Measurements from ENCODE around the gene PAK2. TPM values are rescaled to one million over a fixed set of nuclear protein-coding genes. Genes with fewer than 3 reads are reported as not detected.
"Not testable (repeated sequence)": the region's sequence is repeated elsewhere in the genome, so short reads cannot be mapped to it uniquely, and the experiment has no call there.

The PAK2 gene
- total and polyA plus RNA-seq, 2 donors: 29.1 to 47.4 TPM

- WGBS: 98% methylated on average over 4 of the region's 4 CpGs
- Histone ChIP-seq H3K4me1 (ENCODE audit: control insufficient read depth in 2 of 2, insufficient read depth in 2 of 2, low read length in 2 of 2) (peaks cover 6 to 7% of the 10 kb centered on the region in 2 donors), H3K27me3 (ENCODE audit: control insufficient read depth in 2 of 2, insufficient read depth in 1 of 2, low read length in 1 of 2) (no peaks in the 10 kb centered on the region), H3K4me3 (ENCODE audit: low read length in 2 of 2) (no peak overlapping the region), H3K9me3 (ENCODE audit: control insufficient read depth in 2 of 2, insufficient read depth in 1 of 2, low read length in 1 of 2) (no peaks in the 10 kb centered on the region), H3K36me3 (ENCODE audit: control insufficient read depth in 2 of 2, insufficient read depth in 2 of 2, low read length in 1 of 2) (peaks cover 6 to 7% of the 10 kb centered on the region in 2 donors), H3K27ac (ENCODE audit: low read depth in 1 of 2, low read length in 1 of 2) (no peak overlapping the region)
- DNase-seq (ENCODE audit: low read depth in 6 of 9, low spot score in 9 of 9): no peak
Measured at GRCh38 chr3:196872316-196872715, 132.7 kb downstream of the PAK2 start.

GRCh38 chr3:196874511-196875094 is 134.9 kb downstream of the PAK2 start:
- H3K36me3 ChIP-seq (ENCODE audit: control insufficient read depth in 2 of 2, insufficient read depth in 2 of 2, low read length in 1 of 2); H3K27ac ChIP-seq (ENCODE audit: low read depth in 1 of 2, low read length in 1 of 2); H3K4me3 ChIP-seq (ENCODE audit: low read length in 2 of 2); H3K9me3 ChIP-seq (ENCODE audit: control insufficient read depth in 2 of 2, insufficient read depth in 1 of 2, low read length in 1 of 2); H3K4me1 ChIP-seq (ENCODE audit: control insufficient read depth in 2 of 2, insufficient read depth in 2 of 2, low read length in 2 of 2); H3K27me3 ChIP-seq (ENCODE audit: control insufficient read depth in 2 of 2, insufficient read depth in 1 of 2, low read length in 1 of 2); DNase-seq (ENCODE audit: low read depth in 6 of 9, low spot score in 9 of 9): not testable (repeated sequence)
- WGBS: 96% methylated on average over 7 of the region's 7 CpGs

DNA sequence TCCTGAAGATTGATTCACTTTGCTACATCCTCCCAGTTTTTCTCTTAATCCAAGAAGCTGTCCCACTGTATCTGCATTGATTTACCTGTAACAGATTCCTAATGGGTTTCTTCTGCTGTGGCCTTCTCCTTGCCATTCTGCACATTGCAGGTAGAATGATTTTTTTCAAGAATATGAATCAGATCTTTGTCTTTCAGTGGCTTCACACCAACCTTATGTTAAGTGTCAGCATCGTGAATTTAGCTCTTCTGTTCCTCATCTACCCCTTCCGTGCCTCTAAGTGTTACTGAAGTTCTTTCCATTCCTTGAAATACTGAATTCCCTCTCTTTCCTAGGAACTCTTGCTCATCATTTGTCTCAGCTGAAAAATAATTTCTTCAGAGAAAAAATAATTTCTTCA is 135.6 kb downstream of the PAK2 start:
- DNase-seq (ENCODE audit: low read depth in 6 of 9, low spot score in 9 of 9): no peak
- 98% methylated on average over 2 of the region's 2 CpGs for WGBS
- Histone ChIP-seq H3K9me3 (ENCODE audit: control insufficient read depth in 2 of 2, insufficient read depth in 1 of 2, low read length in 1 of 2) (no peaks in the 10 kb centered on the region), H3K27me3 (ENCODE audit: control insufficient read depth in 2 of 2, insufficient read depth in 1 of 2, low read length in 1 of 2) (no peaks in the 10 kb centered on the region), H3K4me3 (ENCODE audit: low read length in 2 of 2) (no peak overlapping the region), H3K36me3 (ENCODE audit: control insufficient read depth in 2 of 2, insufficient read depth in 2 of 2, low read length in 1 of 2) (peaks cover 3 to 6% of the 10 kb centered on the region in 2 donors), H3K27ac (ENCODE audit: low read depth in 1 of 2, low read length in 1 of 2) (no peak overlapping the region), H3K4me1 (ENCODE audit: control insufficient read depth in 2 of 2, insufficient read depth in 2 of 2, low read length in 2 of 2) (no peaks in the 10 kb centered on the region)

Other genes starting within 250 kb of the PAK2 start
- gene RNF168, start 236.1 kb upstream of the PAK2 start, total RNA-seq: 15.9 TPM
- 8.4 TPM for gene RNF168, start 236.1 kb upstream of the PAK2 start, polyA plus RNA-seq
- not detected for gene SMCO1, start 224.5 kb upstream of the PAK2 start, total RNA-seq
- gene SMCO1, start 224.5 kb upstream of the PAK2 start, polyA plus RNA-seq: 0.02 TPM
- gene WDR53, start 171.3 kb upstream of the PAK2 start, total RNA-seq: 13.4 TPM
- 28.1 TPM for gene WDR53, start 171.3 kb upstream of the PAK2 start, polyA plus RNA-seq
- 9.9 TPM for gene FBXO45, start 171.2 kb upstream of the PAK2 start, total RNA-seq
- gene FBXO45, start 171.2 kb upstream of the PAK2 start, polyA plus RNA-seq: 7.0 TPM
- 6.3 TPM for gene NRROS, start 100.2 kb upstream of the PAK2 start, total RNA-seq
- gene NRROS, start 100.2 kb upstream of the PAK2 start, polyA plus RNA-seq: 5.2 TPM
- 8.5 TPM for gene CEP19, start 27.6 kb upstream of the PAK2 start, total RNA-seq
- gene CEP19, start 27.6 kb upstream of the PAK2 start, polyA plus RNA-seq: 2.5 TPM
- 28.1 TPM for gene PIGX, start 27.5 kb upstream of the PAK2 start, total RNA-seq
- gene PIGX, start 27.5 kb upstream of the PAK2 start, polyA plus RNA-seq: 13.4 TPM
- gene SENP5, start 128.1 kb downstream of the PAK2 start, total RNA-seq: 24.8 TPM
- 11.3 TPM for gene SENP5, start 128.1 kb downstream of the PAK2 start, polyA plus RNA-seq
- gene NCBP2, start 202.7 kb downstream of the PAK2 start, total RNA-seq: 46.6 TPM
- gene NCBP2, start 202.7 kb downstream of the PAK2 start, polyA plus RNA-seq: 77.5 TPM
- gene PIGZ, start 229.0 kb downstream of the PAK2 start, total RNA-seq: 2.0 TPM
- gene PIGZ, start 229.0 kb downstream of the PAK2 start, polyA plus RNA-seq: 3.4 TPM